ENCODE data around the gene KLHL29. TPM values are rescaled to one million over a fixed set of nuclear protein-coding genes. Genes with fewer than 3 reads are reported as not detected.

The KLHL29 gene
- polyA plus RNA-seq, 2 donors = 2.1 to 3.8 TPM

DNA sequence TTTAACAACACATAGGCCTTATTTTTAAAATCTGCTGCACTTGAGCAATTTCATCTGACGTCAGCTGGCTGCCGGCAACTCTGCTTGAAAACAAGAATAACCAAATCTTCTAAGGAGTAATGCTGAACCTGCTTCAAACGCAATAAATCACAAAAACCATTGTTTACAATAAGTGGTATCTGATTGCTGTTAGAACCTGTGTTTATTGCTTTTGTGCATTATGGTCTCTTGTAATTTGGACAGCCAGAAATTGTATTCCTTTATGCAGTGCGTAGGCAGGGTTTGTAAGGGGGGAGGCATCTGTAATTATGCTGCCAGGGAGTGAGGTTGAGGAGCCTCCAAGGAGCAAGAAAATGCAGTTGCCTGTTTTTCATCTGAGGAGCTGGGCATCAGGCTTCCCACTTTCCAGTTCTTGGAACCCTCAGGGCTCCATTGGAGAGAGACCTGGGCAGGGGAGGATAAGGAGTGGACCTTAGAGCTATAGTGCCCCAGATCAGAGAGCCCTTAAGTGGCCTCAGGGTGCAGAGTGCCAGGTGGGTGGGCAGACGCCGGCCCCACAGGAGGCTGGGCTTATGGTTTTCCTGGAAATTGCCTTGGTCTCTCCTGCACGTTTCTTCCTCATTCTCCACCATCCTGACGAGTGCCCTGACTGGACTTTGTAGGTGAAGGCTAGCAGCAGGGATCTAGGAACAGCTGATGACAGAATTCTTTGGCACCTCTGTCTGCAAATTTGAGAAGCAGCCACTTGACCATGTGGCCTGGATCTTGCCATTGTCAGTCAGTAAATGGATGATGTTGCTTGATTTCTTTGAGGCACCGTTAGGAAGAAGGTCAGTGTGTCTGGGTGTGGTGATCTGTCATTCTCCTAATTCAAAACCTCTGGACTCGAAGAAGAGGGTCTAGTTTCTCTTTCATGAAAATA lies 129.2 kb downstream of the KLHL29 start:
- Histone ChIP-seq H3K4me1 (ENCODE audit: control insufficient read depth in 2 of 2, insufficient read depth in 2 of 2, low read length in 1 of 2) (peaks cover 5 to 8% of the 10 kb centered on the region in 2 donors), H3K27ac (ENCODE audit: low read depth in 2 of 2, low read length in 1 of 2) (peak overlapping the region in 1 of 2 donors; percentile 7), H3K27me3 (ENCODE audit: control insufficient read depth in 1 of 2, insufficient read depth in 2 of 2, low read length in 2 of 2) (no peaks in the 10 kb centered on the region), H3K4me3 (ENCODE audit: low read depth in 1 of 2, low read length in 2 of 2) (no peak overlapping the region), H3K36me3 (ENCODE audit: control insufficient read depth in 2 of 2, insufficient read depth in 2 of 2, low read length in 1 of 2) (no peaks in the 10 kb centered on the region), H3K9me3 (ENCODE audit: control insufficient read depth in 2 of 2, insufficient read depth in 1 of 2, low read depth in 1 of 2, low read length in 1 of 2) (no peaks in the 10 kb centered on the region)
- 58 to 68% methylated on average over 10 of the region's 10 CpGs for whole genome bisulfite sequencing, 2 donors

DNA sequence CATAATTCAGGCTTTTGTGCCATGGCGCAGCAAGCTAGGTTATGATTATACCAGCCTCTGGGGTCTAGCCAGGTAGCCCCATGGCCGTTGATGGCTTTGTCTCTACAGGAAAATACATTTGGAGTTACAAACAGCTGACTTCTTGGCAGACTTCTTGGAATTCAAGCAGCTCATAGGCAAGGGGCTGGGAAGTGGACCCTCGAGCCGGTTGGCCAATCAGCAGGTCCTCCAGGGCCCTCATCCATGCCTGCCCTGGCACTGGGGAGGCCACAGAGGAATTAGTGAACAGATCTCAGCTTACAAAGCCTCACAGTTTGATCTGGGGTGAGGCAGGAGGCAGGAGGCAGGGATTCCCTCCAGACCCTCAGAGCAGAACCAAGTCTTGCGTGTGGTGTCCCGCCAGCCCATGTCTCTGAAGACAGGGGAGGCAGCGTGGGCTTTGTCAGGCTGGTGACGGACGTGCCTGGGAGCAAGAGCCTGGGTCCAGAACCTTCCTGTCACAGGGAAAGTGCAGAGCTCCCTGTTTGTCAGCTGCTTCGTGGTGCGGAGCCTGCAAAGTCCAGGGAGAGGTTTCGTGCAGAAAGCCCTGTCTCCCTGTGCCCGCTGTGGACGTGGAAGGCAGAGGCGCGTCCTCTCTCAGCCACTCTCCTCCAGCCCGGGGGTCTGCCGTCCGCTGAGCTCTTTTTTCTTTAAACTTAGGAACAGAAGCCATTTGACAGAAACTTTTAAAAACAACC lies 131.7 kb downstream of the KLHL29 start:
- Histone ChIP-seq H3K27me3 (ENCODE audit: control insufficient read depth in 1 of 2, insufficient read depth in 2 of 2, low read length in 2 of 2) (no peaks in the 10 kb centered on the region), H3K4me1 (ENCODE audit: control insufficient read depth in 2 of 2, insufficient read depth in 2 of 2, low read length in 1 of 2) (peaks cover 3 to 7% of the 10 kb centered on the region in 2 donors), H3K27ac (ENCODE audit: low read depth in 2 of 2, low read length in 1 of 2) (no peak overlapping the region), H3K4me3 (ENCODE audit: low read depth in 1 of 2, low read length in 2 of 2) (no peak overlapping the region), H3K36me3 (ENCODE audit: control insufficient read depth in 2 of 2, insufficient read depth in 2 of 2, low read length in 1 of 2) (no peaks in the 10 kb centered on the region), H3K9me3 (ENCODE audit: control insufficient read depth in 2 of 2, insufficient read depth in 1 of 2, low read depth in 1 of 2, low read length in 1 of 2) (no peaks in the 10 kb centered on the region)
- 91% methylated on average over 19 of the region's 19 CpGs for WGBS, 2 donors

GRCh38 chr2:23518481-23519333 lies 133.7 kb downstream of the KLHL29 start:
- H3K27me3 ChIP-seq (ENCODE audit: control insufficient read depth in 1 of 2, insufficient read depth in 2 of 2, low read length in 2 of 2) = no peaks in the 10 kb centered on the region
- H3K9me3 ChIP-seq (ENCODE audit: control insufficient read depth in 2 of 2, insufficient read depth in 1 of 2, low read depth in 1 of 2, low read length in 1 of 2) = no peaks in the 10 kb centered on the region
- H3K4me3 ChIP-seq (ENCODE audit: low read depth in 1 of 2, low read length in 2 of 2) = no peak overlapping the region
- peaks cover 0 to 7% of the 10 kb centered on the region in 2 donors for H3K4me1 ChIP-seq (ENCODE audit: control insufficient read depth in 2 of 2, insufficient read depth in 2 of 2, low read length in 1 of 2)
- H3K36me3 ChIP-seq (ENCODE audit: control insufficient read depth in 2 of 2, insufficient read depth in 2 of 2, low read length in 1 of 2) = no peaks in the 10 kb centered on the region
- WGBS, 2 donors = 75 to 84% methylated on average over 13 of the region's 13 CpGs
- no peak overlapping the region for H3K27ac ChIP-seq (ENCODE audit: low read depth in 2 of 2, low read length in 1 of 2)

DNA sequence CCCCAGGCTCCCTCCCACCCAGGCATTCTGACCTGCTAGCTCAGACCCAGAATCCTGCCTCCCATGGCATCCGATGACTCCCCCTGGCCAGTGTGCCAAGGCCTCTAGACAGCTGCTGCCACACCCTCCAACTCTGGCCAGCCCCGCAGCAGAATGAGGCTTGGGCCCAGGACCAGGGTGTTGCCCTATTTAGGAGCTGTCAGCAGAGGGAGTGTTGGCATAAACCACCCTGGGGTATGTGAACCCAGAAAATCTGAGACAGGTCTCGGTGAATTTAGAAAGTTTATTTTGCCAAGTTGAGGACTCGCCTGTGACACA lies 134.3 kb downstream of the KLHL29 start:
- H3K9me3 ChIP-seq (ENCODE audit: control insufficient read depth in 2 of 2, insufficient read depth in 1 of 2, low read depth in 1 of 2, low read length in 1 of 2) = no peaks in the 10 kb centered on the region
- H3K27me3 ChIP-seq (ENCODE audit: control insufficient read depth in 1 of 2, insufficient read depth in 2 of 2, low read length in 2 of 2) = no peaks in the 10 kb centered on the region

DNA sequence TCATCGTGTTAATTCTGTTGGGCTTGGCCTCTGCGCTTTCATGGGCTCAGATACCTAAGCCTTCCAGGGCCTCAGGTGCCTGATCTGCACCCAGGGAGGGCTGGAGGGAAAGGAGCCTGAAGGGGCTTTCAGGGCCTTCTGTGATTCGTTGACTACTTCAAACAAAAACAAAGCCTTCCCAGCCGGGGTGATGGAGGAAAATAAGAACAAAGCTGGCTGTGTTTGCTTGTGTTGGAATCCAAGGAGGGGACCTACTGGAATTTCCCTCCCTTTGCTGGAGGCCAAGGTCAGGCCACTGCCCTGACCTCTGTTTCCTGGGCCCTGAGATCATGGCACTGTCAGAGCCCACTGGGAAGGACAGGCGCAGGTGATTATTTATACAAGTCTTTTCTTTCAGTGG lies 135.3 kb downstream of the KLHL29 start:
- no peaks in the 10 kb centered on the region for H3K9me3 ChIP-seq (ENCODE audit: control insufficient read depth in 2 of 2, insufficient read depth in 1 of 2, low read depth in 1 of 2, low read length in 1 of 2)
- peaks cover 8 to 11% of the 10 kb centered on the region in 2 donors for H3K4me1 ChIP-seq (ENCODE audit: control insufficient read depth in 2 of 2, insufficient read depth in 2 of 2, low read length in 1 of 2)
- H3K27me3 ChIP-seq (ENCODE audit: control insufficient read depth in 1 of 2, insufficient read depth in 2 of 2, low read length in 2 of 2) = no peaks in the 10 kb centered on the region
- no peak overlapping the region for H3K4me3 ChIP-seq (ENCODE audit: low read depth in 1 of 2, low read length in 2 of 2)
- WGBS, 2 donors = 70 to 72% methylated on average over 5 of the region's 5 CpGs
- peak overlapping the region in 1 of 2 donors; percentile 27 for H3K27ac ChIP-seq (ENCODE audit: low read depth in 2 of 2, low read length in 1 of 2)
- no peaks in the 10 kb centered on the region for H3K36me3 ChIP-seq (ENCODE audit: control insufficient read depth in 2 of 2, insufficient read depth in 2 of 2, low read length in 1 of 2)

More for the DNA sequence above, 134.3 kb downstream of the KLHL29 start:
- Histone ChIP-seq H3K27ac (ENCODE audit: low read depth in 2 of 2, low read length in 1 of 2) (no peak overlapping the region), H3K36me3 (ENCODE audit: control insufficient read depth in 2 of 2, insufficient read depth in 2 of 2, low read length in 1 of 2) (no peaks in the 10 kb centered on the region), H3K4me1 (ENCODE audit: control insufficient read depth in 2 of 2, insufficient read depth in 2 of 2, low read length in 1 of 2) (peaks cover 4 to 8% of the 10 kb centered on the region in 2 donors), H3K4me3 (ENCODE audit: low read depth in 1 of 2, low read length in 2 of 2) (no peak overlapping the region)
- 50 to 54% methylated on average over 4 of the region's 4 CpGs for WGBS, 2 donors

- Histone ChIP-seq H3K27ac (ENCODE audit: low read depth in 2 of 2, low read length in 1 of 2) (no peak overlapping the region), H3K36me3 (ENCODE audit: control insufficient read depth in 2 of 2, insufficient read depth in 2 of 2, low read length in 1 of 2) (no peaks in the 10 kb centered on the region), H3K4me3 (ENCODE audit: low read depth in 1 of 2, low read length in 2 of 2) (no peak overlapping the region), H3K27me3 (ENCODE audit: control insufficient read depth in 1 of 2, insufficient read depth in 2 of 2, low read length in 2 of 2) (no peaks in the 10 kb centered on the region), H3K4me1 (ENCODE audit: control insufficient read depth in 2 of 2, insufficient read depth in 2 of 2, low read length in 1 of 2) (peaks cover 8 to 14% of the 10 kb centered on the region in 2 donors), H3K9me3 (ENCODE audit: control insufficient read depth in 2 of 2, insufficient read depth in 1 of 2, low read depth in 1 of 2, low read length in 1 of 2) (no peaks in the 10 kb centered on the region)
- 90 to 92% methylated on average over 7 of the region's 7 CpGs for WGBS, 2 donors
Measured at GRCh38 chr2:23521060-23521459, 136.1 kb downstream of the KLHL29 start.

DNA sequence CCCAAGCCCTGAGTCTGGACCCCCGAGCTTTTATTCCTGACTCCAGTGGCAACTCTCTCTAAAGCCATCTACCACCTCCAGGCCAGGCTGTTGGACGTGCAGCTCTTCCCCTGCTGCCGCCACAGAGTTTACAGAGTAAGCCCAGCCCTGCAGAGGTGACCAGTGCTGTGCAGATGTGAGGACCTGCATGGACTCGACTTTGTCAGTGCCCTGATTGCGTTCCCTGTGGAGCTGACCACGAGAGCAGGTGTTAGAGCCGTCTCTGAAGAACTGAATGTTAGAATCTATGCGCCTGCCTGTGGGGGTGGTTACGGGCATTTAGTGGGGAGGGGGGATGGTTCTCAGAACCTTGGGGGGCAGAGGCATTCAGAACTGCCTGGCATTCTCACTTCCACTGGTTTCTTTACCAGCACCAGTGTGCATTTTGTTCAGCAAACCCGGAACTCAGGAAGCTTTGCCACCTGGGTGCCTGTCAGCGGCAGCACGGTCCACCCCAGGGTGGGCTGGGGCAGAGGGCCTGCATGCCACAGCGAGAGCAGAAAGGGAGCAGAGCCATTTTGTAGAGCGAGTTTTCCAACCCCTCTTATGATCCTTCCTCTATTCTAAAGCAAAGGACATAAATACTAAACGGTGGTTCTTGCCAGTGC lies 137.9 kb downstream of the KLHL29 start:
- no peak overlapping the region for H3K4me3 ChIP-seq (ENCODE audit: low read depth in 1 of 2, low read length in 2 of 2)
- peaks cover 11 to 14% of the 10 kb centered on the region in 2 donors for H3K4me1 ChIP-seq (ENCODE audit: control insufficient read depth in 2 of 2, insufficient read depth in 2 of 2, low read length in 1 of 2)
- H3K9me3 ChIP-seq (ENCODE audit: control insufficient read depth in 2 of 2, insufficient read depth in 1 of 2, low read depth in 1 of 2, low read length in 1 of 2) = no peaks in the 10 kb centered on the region
- 72 to 76% methylated on average over 15 of the region's 15 CpGs for WGBS, 2 donors
- no peaks in the 10 kb centered on the region for H3K27me3 ChIP-seq (ENCODE audit: control insufficient read depth in 1 of 2, insufficient read depth in 2 of 2, low read length in 2 of 2)
- H3K27ac ChIP-seq (ENCODE audit: low read depth in 2 of 2, low read length in 1 of 2) = peak overlapping the region in 1 of 2 donors; percentile 69
- H3K36me3 ChIP-seq (ENCODE audit: control insufficient read depth in 2 of 2, insufficient read depth in 2 of 2, low read length in 1 of 2) = no peaks in the 10 kb centered on the region

DNA sequence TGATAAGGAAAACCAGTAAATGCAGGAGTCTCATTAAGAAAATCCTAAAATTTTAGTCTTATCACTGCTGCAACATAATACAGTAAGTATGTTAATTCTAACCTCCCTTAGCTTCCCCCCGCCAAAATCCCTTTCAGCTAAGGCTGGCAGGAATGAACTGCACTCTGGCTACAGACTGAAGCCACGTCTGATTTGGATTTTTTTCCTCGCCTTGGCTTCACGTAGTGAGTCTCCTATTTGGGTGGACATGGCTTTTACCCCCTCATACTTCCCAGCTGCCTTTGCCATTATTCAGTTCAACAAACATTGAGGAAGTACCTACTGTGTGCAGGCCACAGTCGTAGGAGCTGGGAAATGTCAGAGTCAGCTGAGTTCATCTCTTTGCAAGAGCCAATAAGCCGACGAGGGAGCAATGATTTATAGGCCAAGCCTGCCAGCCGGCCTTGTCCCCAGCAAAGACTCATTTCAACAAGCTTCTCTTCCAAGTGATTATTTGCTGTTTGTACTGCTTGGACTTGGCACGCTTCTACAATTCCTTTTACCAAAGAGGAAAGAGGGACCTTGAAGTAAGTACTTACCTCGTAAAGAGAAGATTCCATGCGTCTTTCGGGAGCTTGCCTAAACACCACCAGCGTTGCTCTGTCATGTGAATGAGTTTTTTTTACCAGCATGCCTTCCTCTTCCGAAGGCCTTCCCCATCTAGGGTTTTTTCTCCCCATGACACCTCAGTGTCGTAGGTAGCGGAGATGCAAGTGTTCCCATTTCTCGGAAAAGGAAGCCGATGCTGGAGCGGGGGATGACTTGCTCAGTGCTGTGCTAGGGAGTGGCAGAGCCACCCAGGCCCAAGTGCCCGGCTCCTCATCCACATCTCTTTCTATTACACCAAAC lies 138.6 kb downstream of the KLHL29 start:
- Histone ChIP-seq H3K9me3 (ENCODE audit: control insufficient read depth in 2 of 2, insufficient read depth in 1 of 2, low read depth in 1 of 2, low read length in 1 of 2) (no peaks in the 10 kb centered on the region), H3K4me1 (ENCODE audit: control insufficient read depth in 2 of 2, insufficient read depth in 2 of 2, low read length in 1 of 2) (peaks cover 11 to 14% of the 10 kb centered on the region in 2 donors), H3K27me3 (ENCODE audit: control insufficient read depth in 1 of 2, insufficient read depth in 2 of 2, low read length in 2 of 2) (no peaks in the 10 kb centered on the region), H3K27ac (ENCODE audit: low read depth in 2 of 2, low read length in 1 of 2) (peak overlapping the region; percentile 50 to 84), H3K36me3 (ENCODE audit: control insufficient read depth in 2 of 2, insufficient read depth in 2 of 2, low read length in 1 of 2) (no peaks in the 10 kb centered on the region), H3K4me3 (ENCODE audit: low read depth in 1 of 2, low read length in 2 of 2) (no peak overlapping the region)
- 38 to 55% methylated on average over 20 of the region's 20 CpGs for WGBS, 2 donors
